ENCODE measurements around the gene TECPR1.
"Not testable (repeated sequence)": the region's sequence is repeated elsewhere in the genome, so short reads cannot be mapped to it uniquely, and the experiment has no call there.

TECPR1 gene

GRCh38 chr7:98225913-98226614 lies 26.0 kb downstream of the TECPR1 start:
- DNase-seq = no peak

- DNase-seq = no peak
Observed at GRCh38 chr7:98224701-98225181, 27.3 kb downstream of the TECPR1 start.

GRCh38 chr7:98223898-98224700 lies 27.9 kb downstream of the TECPR1 start:
- DNase-seq = no peak

GRCh38 chr7:98223351-98223897 lies 28.6 kb downstream of the TECPR1 start:
- no peak for DNase-seq

- DNase-seq = no peak
Observed at GRCh38 chr7:98222533-98223195, 29.4 kb downstream of the TECPR1 start.

GRCh38 chr7:98221611-98222532 lies 30.2 kb downstream of the TECPR1 start:
- DNase-seq = no peak

GRCh38 chr7:98219382-98219781 lies 32.6 kb downstream of the TECPR1 start:
- not testable (repeated sequence) for DNase-seq

GRCh38 chr7:98217623-98218582 lies 34.1 kb downstream of the TECPR1 start:
- DNase-seq = no peak

- no peak for DNase-seq
Observed at GRCh38 chr7:98216941-98217622, 35.0 kb downstream of the TECPR1 start.

GRCh38 chr7:98215561-98216495 lies 36.2 kb downstream of the TECPR1 start:
- no peak for DNase-seq

GRCh38 chr7:98214811-98215321 lies 37.2 kb downstream of the TECPR1 start:
- no peak for DNase-seq

- DNase-seq = no peak
Observed at GRCh38 chr7:98213888-98214810, 37.9 kb downstream of the TECPR1 start.

GRCh38 chr7:98213296-98213887 lies 38.6 kb downstream of the TECPR1 start:
- no peak for DNase-seq

GRCh38 chr7:98212532-98213041 lies 39.4 kb downstream of the TECPR1 start:
- no peak for DNase-seq

- no peak for DNase-seq
Observed at GRCh38 chr7:98211676-98212531, 40.1 kb downstream of the TECPR1 start.

GRCh38 chr7:98211221-98211675 lies 40.8 kb downstream of the TECPR1 start, which contains the start of gene BHLHA15:
Gene BHLHA15 (plus strand): TSS chr7:98211439. CDS start chr7:98212310, 871 bp downstream.
- DNase-seq = peak; percentile 33
